ENCODE results near the gene NFKBIE.

Gene NFKBIE

DNA sequence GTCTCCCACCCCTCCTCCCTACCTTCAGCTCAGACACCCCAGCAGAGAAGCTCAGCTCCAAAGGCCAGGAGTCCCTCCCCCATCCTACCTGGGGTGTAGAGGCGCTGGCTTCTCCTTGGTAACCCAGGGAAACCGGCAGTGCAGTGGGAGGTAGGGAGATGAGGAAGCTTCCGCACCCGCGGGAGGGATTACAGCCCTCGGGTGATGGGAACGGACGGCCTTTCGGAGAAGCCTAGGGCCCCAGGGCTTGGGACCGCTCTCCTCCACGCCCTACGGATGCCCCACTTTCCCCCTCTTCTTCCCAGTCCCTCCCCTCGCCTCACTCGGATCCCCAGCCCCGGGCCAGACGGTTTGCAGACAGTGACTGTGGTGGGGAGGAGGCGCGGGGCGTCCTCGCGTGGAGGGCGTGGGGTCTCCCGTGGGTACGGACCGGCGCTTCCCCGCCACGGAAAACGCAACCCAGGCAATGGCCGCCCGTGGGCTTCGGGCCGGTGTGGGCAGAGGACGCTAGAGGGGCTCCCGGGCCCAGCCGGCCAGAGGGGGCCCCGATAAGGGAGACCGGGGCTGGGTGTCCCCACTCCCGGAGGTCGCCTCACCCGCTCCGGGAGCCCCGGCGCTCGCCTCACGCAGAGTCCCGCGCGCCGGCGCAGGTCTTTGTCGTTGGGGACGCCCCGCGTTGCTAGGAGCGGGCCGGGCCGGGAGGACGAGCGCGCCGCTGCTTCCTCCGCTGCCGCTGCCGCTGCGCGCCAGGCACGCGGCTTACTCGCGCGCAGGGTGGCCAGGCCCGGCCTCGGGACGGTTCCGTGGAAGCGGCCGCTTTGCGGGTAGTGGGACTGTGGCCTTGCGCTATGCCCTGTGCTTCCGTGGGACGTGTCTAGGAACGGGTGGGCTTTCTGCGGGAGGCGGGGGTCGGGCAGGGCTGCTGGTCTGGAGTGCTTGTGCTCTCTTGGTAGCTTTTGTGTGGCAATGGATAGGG is 32.0 kb upstream of the NFKBIE start:
- DNase-seq: no peak

- no peak for DNase-seq
These were observed 29.8 kb upstream of the NFKBIE start for GRCh38 chr6:44294832-44295791.

- DNase-seq: no peak
These were observed 27.5 kb upstream of the NFKBIE start for GRCh38 chr6:44292661-44293365.

- DNase-seq: no peak
These were observed 26.5 kb upstream of the NFKBIE start for GRCh38 chr6:44291841-44292240.

DNA sequence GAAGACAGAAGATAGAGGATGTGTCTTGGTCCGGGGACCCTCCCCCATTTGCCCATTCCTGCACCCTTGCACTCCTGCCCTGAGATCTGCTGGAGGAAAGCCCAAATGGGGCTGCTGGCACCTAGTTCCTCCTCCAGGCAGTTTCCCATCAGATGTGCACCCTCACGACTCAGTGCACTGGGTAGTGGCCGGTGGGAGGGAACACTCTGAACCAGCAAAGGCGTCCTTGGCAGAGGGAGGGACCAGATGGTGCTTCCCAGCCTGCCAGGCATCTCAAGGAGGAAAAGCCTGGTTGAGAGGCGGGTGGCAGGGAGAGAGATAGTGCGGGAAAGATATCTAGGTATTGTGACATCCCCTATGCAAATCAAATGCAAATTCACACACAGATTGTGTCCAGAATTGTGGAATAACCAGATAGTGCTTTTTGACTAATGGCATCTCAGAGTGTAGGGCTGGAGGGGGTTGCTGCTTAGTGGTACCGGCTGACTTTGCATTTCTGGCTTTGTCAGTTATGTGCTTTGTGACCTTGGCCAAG is 24.4 kb upstream of the NFKBIE start:
- DNase-seq: no peak

DNA sequence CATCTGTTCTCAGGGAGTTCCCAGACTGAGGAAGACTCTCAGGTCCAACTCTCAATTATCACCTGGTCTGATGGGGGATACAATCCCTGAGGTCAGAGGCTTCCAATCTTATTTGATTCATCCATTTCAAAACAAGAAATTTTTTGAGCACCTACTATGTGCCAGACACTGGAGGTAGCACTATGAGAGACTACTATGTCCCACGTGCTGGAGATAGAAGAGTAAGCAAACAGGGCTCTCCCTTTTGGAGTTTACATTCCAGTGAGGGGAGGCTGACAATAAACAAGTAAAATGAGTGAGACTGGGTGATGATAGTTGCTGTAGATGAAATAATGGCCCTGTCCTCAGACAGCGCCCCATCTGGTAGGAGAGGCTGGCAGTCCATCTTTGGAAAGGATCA is 21.4 kb upstream of the NFKBIE start:
- no peak for DNase-seq

DNA sequence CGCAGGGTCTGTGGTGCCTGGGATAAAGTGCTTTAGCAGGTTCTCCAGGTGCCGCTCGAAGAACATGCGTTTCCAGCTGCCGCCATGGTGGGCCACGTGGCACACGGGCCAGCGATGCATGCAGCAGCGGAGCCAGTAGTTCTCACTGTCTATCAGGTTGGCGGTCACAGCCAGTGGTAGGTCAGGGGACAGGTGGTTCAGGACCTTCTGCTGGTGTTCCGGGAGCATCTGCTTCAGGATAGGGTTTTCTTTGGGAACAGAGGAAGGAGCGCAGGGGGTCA is 20.9 kb upstream of the NFKBIE start:
- DNase-seq: no peak

GRCh38 chr6:44285552-44286284 is 20.4 kb upstream of the NFKBIE start:
- DNase-seq: no peak

GRCh38 chr6:44284867-44285266 is 19.5 kb upstream of the NFKBIE start:
- DNase-seq: no peak

DNA sequence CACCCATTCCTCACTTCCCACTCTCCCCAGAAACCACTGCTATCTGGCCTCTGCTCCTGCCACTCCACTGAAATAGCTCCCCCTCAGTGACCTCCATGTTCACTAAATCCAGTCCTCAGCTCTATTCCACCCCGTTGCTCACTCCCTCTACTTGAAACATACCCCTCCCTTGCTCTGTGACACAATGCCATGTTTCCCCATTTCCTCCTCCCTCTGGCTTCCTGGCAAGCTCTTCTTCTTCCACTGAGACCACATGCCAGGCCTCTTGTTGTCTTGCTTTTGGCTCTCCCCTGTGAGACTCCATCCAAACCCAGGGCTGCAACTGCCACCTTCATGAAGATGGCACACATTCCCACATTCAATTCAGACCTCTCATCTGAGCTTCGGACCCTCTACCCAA is 18.8 kb upstream of the NFKBIE start:
- no peak for DNase-seq

DNA sequence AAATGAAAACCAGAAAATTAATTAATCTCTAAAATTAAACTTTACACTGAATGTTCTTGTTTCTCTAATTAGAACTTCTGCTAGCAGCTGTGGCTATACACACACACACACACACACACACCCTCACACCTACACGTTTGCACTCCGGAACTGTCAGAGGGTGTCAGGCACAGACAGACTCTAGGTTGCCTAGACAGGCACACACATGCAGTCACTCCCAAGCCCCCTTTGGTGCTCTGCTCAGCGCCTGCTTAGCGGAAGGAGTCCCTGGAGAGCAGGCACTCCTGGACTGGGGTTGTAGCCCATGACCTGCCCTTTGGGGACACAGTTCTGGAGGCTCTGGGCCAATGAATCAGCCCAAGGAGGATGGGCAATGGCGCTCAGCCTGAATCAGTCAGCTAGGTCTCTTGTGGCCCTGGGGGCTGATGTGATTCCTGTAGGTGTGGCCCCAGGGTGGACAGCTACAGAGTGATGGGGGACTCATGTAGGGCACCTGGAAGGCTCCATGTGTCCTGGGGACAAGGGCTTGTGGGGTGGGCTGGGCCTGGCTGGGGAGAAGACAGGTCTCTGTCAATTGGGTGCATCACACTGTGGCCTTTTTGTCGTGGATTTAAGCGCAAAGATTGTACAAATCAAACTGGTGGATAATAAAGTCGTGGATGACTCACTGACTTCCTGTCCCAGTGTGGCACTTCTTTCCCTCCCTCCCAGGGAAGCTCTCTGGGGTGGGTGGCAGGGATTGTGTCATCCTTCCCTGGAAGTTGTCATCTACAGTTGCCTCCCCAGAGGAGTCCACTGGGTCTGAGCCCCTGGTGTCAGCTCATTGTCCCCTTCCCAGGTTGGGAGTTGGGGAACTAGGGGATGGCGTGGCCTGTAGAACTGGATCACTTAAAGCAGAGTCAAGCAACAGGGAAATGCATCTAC is 13.7 kb upstream of the NFKBIE start:
- no peak for DNase-seq

DNA sequence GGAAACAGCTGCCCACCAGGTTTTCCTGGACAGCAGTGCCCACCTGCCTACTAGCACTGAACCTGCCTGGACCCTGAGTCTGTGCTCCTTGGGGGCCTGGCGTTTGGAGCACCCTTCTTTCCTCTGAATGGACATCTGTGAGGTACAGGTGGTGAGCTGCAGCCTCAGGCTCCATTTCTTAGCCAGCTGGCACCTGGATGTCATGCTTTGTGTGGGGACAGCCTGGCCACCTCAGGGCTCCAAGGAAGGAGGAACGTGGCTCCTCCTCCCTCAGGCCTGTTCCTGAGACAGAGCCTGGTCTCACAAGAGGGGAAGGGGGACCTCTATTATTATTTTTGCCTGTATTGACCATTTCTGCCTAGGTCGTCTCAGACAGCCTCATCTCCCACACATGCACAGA is 13.0 kb upstream of the NFKBIE start:
- no peak for DNase-seq

- no peak for DNase-seq
These were observed 12.4 kb upstream of the NFKBIE start for GRCh38 chr6:44277763-44278162.

- DNase-seq: no peak
These were observed 11.6 kb upstream of the NFKBIE start for GRCh38 chr6:44276667-44277640.

DNA sequence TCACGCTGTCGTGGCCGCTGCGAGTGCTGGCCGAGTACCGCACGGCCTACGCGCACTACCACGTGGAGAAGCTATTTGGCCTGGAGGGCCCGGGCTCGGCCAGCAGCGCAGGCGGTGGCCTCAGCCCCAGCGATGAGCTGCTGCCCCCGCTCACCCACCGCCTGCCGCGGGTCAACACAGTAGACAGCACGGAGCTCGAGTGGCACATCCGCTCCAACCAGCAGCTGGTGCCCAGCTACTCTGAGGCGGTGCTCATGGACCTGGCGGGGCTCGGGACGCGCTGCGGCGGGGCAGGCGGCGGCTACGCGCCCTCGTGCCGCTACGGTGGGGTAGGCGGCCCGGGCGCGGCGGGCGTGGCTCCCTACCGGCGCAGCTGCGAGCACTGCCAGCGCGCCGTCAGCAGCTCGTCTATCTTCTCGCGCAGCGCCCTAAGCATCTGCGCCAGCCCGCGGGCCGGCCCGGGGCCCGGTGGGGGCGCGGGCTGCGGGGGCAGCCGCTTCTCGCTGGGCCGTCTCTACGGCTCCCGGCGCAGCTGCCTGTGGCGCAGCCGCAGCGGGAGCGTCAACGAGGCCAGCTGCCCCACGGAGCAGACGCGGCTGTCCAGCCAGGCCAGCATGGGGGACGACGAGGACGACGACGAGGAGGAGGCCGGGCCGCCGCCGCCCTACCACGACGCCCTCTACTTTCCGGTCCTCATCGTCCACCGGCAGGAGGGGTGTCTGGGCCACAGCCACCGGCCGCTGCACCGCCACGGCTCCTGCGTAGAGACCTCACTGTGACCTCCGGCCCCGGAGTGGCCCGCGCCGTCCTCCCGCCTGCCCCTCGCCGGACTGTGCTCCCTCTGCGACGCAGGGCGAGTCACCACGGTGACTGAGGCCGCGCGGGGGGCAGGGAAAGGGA is 10.6 kb upstream of the NFKBIE start:
- DNase-seq: no peak

DNA sequence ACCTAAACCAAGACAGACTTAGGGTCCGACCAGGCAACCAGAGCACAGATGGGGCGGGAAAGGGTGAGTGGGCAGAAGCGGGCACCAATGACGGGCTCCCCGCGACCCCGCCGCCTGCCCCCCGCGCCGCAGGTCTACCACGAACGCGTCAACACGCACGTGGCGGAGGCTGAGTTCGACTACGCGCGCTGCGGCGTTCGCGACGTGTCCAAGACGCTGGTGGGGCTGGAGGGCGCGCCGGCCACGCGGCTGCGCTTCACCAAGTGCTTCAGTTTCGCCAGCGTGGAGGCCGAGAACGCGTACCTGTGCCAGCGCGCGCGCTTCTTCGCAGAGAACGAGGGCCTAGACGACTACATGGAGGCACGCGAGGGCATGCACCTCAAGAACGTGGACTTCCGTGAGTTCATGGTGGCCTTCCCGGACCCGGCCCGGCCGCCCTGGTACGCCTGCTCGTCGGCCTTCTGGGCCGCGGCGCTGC is 10.0 kb upstream of the NFKBIE start:
- no peak for DNase-seq

DNA sequence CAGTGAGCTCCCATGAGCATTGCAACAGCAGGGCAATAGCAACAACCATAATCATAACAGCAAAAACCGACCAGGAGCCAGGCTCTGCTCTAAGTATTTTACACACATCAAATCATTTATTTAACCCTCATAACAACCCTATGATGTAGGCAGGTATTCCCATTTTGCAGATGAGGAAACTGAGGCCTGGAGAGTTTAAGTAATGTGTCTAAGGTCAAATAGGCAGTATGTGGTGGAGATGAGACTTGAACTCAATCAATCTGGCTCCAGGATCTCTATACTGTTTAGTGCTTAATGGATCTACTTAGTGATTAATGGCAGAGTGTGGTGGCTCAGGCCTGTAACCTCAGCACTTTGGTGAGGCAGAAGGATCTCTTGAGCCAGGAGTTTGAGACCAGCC is 8.3 kb upstream of the NFKBIE start:
- DNase-seq: no peak

GRCh38 chr6:44272999-44273566 is 7.7 kb upstream of the NFKBIE start:
- no peak for DNase-seq
